GM18519 (cell line): ENCODE measurements around the gene HSPA12B.

Experiments
- ATAC-seq: cut with Tn5 transposase; IDR thresholded peaks from one replicate; pipeline ENCODE4 v1.9.1; 2021; ENCODE audit warnings: mild to moderate bottlenecking, moderate library complexity; ENCODE audit not compliant: unreplicated experiment, low FRiP score

The HSPA12B gene

DNA sequence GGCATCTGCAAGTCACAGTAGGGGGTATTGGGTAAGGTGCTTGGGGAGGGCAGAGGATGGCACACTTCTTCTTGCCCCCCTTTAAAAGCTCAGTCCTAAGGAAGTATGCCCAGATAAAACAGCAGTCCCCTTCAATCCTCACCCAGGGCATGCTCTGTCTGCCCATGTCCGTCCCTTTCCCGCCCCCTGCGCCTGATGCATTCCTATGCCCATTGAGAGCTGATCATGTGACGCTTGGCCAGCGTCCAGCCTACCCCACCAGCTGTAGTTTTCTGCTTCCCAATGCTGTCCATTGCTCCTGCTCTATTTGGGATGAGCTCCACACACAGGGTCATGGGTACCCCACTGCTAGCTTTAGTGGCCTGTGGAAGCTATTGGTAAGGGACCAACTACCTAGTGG is 28.4 kb upstream of the HSPA12B start:
- no peak for ATAC-seq

GRCh38 chr20:3705491-3705969 is 27.0 kb upstream of the HSPA12B start:
- no peak for ATAC-seq

DNA sequence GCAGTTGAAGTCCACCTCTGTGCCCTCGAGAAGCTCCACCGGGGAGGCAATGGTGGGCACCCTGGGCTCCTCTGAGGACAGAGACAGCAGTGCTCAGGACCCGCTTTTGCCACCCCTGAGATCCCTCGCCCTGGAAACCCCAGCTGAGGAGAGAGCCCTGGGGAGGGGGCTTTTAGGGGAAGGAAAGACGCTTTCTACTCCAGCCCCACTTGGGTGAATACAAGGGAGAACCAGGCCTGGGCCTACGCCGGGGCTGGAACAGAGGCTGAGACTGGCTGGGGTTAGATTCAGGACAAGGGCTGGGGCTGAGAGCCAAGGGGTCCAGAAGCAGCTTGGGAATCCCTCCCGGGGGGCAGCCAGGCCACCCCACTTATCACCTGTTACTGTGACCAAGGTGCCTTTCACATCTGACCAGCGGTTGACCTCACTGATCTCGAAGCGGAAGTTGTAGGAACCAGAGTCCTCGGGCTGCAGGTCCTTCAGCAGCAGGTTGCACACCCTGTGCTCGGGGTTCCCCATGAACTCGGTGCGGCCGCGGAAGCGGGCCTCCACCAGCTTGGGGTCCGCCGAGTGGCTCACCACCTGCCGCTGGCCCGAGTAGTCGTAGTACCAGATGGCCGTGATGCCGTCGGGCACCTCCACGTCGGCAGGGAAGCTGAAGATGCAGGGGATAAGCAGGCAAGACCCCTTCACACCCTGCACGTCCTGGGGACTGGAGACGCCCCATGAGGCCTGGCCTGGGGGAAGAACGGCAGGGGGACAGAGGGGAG is 26.3 kb upstream of the HSPA12B start:
- no peak for ATAC-seq

DNA sequence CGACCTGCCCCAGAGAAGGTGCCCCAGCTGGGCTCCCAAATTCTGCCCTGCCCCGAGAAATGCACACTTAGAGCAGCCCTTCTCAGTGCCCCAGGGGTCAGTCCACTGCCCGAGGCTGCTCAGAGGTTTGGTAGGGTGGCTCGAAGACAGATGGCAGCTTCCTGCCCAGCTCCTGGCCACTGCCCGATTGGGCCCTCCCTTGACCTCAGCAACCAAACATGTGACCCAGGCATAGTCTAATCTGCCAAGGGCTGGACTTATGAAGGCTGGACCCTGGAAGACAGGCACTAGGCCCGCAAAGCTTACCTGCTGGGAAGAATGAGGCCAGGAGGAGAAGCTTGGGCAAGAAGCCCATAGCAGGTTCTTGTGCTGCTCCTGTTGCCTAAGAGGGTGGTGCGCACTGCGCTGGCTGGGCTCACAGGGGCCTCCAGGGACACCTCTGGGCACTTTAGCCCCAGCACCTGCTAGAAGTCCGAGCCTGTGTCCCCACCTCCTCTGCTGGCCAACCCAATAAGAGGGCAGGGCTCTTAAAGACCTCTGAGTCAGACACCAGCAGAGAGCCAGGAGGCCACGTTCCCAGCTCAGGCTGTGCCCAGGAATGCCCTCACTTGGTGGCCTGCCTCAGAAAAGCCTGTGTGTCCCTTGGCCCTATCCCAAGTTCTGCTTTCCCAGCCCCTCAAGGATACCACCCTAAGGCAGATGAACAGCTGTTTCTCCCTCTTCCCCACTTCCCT is 25.5 kb upstream of the HSPA12B start:
- ATAC-seq, result no peak

- no peak for ATAC-seq
Measured at GRCh38 chr20:3707508-3707899, 25.0 kb upstream of the HSPA12B start.

DNA sequence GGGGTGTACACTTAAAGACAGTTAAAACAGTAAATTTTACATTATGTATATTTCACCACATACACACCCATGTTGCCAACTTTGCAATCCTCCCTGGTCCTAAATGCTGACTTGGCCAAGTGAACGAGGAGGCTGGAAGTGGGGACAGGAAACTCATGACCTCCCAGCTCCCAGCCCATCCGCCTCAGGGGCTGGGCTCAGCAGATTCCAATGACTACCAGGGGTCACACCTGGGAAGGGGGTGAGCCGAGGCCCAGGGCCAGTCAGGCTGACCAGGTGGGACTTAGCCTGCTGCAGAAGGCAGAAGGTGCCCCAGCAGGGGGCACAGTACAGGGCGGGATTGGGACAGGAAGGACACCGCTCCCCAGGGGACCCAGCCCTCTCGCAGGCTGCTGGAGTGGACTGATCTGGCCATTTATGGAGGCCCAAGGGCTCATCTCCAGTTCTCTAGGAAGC is 22.4 kb upstream of the HSPA12B start:
- ATAC-seq, result no peak

- no peak for ATAC-seq
Measured at GRCh38 chr20:3710703-3711483, 21.6 kb upstream of the HSPA12B start.

DNA sequence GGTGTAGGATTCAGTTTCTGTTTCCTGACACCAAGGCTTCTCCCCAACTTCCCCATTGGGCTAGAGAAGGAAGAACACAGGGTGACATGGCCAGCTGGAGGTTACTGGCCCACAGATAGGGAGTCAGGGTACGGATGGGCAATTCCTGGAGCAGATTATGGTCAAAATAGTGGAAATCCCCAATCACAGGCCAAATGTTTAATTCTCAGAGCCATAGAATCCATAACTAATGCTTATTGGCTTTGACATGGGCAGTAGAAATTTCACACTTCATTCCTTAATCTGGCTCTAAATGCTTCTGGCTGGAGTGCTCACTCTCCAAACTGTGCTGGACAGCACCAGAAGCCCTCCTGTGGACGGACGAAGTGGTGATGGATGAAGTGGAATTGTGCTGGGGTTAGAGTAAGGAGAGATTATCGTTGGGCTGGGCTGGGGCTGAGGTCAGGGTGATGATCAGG is 21.0 kb upstream of the HSPA12B start:
- no peak for ATAC-seq

DNA sequence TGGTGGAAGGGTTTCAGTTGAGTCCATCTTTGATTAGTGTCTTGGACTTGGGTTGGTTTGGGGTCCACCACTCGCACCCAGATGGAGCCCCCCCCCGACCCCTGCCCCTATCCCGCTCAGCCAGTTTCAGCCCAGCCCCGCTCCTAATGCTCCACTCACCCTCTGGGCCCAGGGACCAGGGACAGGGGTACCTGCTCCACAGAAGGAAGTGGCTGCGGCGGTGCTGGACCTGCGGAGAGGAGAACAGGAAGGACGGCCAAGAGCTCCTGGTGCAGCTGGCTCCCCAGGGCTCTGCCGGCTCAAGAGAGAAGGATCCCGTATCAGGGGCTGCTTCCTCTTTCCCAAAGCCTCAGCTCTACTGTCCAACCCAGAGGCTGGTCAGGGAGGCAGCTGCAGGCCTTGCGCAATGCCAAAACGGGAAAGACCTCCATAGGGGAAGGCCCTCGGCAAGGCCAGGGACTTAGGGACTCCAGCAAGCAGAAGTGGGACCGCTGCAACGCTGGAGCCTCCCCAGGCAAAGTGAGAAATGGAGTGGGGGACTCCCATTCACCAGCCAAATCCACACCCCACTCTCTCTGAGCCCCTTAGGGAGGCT is 20.1 kb upstream of the HSPA12B start, which contains the start of gene SIGLEC1:
TSS of gene SIGLEC1 (minus strand) at position 322 of the 595 bp plus-strand sequence. CDS start 5,472 bp downstream, outside the sequence.
- no peak for ATAC-seq

GRCh38 chr20:3714092-3714491 is 18.4 kb upstream of the HSPA12B start:
- ATAC-seq, result no peak

DNA sequence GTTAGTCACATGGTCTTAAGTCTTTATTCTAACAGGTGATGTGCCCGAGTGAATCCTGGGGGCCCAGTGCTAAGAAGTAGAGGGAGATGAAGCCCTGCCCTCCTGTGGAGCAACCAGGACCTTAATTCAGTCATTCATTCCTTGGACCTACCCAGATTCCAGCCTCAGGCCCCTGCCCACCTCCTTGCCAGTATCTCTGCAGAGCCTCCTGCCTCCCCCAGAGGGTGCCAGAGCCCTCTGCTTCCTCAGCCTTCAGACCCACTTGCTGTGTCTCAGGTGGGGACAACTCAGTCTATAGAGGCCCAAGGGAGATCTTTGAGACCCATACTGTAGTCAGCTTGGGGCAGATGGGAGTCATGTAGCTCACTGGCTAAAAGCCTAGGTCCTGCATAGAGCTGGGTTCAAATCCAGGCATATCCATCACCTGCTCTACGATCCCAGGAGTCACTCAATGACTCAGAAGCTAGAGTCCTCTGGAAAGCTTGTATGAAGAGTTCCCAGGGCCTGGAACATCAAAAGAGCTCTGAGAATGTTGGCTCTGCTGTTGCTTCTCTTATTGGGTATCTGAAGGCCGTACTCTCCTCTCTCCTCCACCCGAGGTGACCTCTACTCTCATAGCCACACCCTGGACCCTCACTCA is 16.2 kb upstream of the HSPA12B start:
- ATAC-seq, result no peak

- no peak for ATAC-seq
Measured at GRCh38 chr20:3719046-3719445, 13.4 kb upstream of the HSPA12B start.

- ATAC-seq, result no peak
Measured at GRCh38 chr20:3720068-3720467, 12.4 kb upstream of the HSPA12B start.

GRCh38 chr20:3720626-3721025 is 11.9 kb upstream of the HSPA12B start:
- ATAC-seq, result no peak

DNA sequence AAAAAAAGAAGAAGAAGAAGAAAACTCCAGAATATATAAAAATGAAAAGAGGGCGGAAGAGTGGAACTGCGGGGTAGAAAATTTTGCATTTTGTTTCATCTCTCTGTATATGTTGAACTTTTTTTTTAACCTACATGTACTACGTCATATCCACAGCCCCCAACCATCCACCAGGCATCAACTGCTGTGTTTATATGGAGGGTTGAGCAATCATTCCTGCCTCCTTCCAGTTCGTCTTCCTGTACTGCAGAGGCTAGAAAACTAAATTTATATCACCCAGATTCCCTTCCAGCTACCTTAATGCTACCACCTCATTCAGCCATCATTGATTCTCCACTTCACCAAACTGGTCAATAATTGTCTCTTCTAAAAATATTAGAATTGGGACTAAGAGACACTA is 10.6 kb upstream of the HSPA12B start:
- ATAC-seq, result no peak

GRCh38 chr20:3723284-3723683 is 9.2 kb upstream of the HSPA12B start:
- no peak for ATAC-seq

DNA sequence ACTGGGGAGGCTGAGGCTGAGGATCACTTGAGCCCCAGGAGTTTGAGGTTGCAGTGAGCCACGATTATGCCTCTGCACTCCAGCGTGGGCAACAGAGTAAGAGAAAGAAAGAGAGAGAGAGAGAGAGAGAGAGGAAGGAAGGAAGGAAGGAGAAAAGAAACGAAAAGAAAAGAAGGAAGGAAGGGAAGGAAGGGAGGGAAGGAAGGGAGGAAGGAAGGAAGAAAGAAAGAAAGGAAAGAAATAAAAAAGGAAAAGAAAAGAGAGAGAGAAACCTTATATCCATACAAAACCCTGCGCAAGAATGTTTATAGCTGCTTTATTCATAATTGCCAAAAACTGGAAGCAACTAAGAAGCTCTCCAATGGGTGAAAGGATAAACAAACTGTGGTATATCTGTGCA is 8.1 kb upstream of the HSPA12B start:
- no peak for ATAC-seq

- ATAC-seq, result no peak
Measured at GRCh38 chr20:3727401-3728021, 5.0 kb upstream of the HSPA12B start.

DNA sequence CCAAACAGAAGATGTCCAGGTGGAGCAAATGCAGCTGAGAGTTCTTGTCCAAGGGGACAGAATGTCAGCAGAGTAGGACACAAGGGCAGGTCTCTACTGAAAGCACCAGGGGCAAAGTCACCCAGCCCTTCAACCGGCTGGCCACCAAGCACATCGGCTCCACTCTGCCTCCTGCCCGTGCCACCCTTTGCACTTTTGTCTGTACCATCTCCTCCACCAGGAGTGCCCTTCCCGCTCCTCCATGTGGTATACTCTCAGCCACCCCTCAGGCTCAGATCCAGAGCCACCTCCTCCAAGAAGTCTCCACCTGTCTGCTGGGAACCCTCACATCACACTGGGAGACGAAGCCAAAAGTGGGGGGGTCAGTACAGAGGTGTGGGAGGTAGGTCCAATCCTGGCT is 4.1 kb upstream of the HSPA12B start:
- ATAC-seq, result no peak

DNA sequence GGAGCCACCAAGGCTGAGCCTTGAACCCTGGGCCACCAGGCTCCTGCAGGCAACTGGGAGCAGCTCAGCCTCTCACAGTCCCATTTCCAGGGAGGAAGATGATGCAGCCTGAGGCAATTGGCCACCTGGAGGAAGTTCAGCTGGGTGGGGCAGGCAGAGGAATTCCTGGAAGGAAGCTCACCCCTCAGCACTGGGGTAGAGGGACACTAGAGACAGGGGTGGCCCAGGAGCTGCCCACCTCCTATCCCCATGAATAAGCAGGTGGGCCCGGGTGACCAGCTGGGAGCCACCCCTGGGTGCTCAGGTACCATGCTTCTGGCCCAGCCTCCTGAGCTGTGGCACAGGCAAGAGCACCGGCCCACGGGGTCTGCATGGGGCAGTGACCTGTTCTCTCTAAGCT is 3.6 kb upstream of the HSPA12B start:
- ATAC-seq, result no peak
